NCI-H2196 (cell line): ENCODE data around the gene RAB1A.
A peak's percentile ranks its signal among the peaks of the same experiment; 100 is the strongest.

Experiments used
- DNase-seq: peaks from one replicate; lab custom pipeline; 2025; ENCODE audit not compliant: unreplicated experiment; lab: John Stamatoyannopoulos, UW

Gene RAB1A

DNA sequence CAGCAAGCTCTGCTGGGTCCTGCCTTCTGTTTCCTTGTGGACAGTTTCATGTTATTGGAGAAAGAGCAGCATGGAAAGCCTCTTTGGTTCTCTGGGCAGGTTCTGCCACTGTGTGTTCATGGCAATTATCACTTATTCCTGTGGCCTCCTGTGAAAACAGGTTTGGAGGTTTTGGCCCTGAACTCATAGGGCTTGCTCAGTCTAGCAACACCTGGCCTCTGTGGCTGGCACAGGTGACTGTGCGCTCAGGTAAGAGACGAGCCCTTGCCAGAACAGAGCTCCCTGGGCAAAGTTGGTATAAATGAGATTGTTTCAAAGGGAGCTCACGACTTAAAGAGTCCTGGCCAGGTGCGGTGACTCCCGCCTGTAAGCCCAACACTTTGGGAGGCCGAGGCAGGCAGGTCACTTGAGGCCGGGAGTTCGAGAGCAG is 68.0 kb downstream of the RAB1A start:
- peak; percentile 12 for DNase-seq

DNA sequence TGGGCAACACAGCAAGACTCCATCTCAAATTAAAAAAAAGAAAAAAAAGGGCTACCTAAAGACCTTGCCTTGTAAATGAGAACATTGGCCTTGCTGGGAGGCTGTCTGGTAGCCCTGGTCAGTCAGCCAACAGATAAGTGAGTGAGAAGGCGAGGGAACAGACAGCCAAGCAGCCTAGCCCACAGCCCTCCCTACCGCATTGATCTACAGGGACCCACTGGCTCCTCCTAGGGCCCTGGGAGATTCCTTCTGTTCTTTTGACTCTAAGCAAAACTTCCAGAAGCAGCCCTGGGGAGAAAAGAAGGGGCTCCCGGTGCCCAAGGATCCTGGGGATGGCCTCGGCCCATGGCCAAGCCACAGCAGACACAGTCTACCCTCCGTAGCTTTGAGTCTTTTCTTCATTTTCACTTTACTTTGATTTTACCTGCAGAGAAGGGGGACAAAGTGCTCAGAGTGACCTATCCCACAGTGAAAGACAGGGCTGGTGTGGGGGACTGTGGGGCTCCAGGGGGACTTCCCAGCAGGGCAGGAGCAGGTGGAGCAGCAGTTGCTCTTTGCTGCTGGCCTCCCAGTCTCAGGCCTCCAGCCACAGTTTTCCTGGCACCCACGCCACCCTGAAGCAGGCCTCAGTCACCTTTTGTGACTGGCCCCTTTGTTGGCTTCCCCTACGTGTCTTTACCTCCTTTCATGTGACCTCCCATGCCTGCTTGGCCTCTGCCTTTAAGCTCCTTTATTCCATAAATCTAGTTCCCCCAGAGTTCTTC is 68.6 kb downstream of the RAB1A start:
- DNase-seq, result no peak

DNA sequence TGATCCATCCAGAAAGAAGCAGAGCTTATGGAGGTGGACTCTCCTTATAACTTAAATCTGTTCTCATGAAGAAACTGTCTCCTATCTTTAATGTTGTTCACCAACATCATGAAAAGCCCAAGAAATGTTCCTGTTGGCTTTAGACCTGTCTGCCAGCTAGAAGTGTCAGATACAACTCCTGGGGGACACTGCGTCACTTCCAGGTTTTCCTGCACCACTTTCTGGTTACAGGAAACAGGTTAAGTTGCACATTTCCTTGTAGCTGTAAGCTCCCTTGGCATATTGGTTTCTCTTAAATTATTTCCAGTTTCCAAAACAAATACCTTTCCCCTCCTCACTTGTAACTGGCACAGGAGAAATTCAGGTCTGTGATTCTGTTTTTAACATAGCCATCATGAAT is 70.8 kb downstream of the RAB1A start:
- no peak for DNase-seq

DNA sequence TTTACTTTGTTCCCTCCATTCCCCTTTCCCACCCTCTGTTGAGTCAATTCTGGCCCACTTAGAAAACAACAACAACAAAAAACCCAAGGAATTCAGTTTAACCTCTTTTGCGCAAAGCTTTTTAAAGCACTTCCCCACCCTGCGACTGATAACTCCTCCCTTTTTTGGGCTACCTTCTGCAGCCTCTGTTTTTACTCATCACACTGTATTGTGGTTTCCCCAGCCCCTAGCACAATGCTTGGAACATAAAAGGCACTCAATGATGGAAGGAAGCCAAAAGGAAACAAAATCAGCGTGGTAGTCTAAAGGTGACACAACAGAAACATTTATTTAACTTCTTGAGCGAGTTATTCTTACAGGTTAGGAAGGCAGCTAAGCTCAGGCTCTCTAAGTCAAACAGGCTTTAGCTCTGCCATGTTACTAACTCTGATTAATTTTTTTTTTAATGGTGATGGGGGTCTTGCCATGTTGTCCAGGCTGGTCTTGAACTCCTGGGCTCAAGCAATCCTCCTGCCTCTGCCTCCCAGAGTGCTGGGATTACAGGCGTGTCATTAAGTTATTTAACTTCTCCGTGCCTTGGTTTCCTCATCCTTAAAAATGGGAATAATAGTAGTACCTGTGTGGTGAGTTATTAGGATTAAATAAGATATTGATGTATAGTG is 72.4 kb downstream of the RAB1A start:
- peak; percentile 25 for DNase-seq

DNA sequence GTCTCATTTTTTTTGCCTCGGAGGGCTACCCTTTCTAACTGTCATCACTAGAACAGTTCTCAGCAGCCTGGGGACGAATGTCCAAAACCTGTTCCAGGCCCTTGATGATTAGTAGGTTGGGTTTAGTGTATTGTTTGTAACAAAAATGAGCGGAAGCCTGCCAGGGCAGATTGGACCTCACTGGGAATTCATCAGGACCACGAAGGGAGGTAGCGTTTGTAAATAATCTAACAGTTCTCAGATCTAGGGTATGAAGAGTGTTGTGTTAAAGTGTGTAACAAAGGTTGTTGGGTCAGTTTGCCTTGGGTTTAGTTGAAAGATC is 72.9 kb downstream of the RAB1A start:
- DNase-seq, result no peak

DNA sequence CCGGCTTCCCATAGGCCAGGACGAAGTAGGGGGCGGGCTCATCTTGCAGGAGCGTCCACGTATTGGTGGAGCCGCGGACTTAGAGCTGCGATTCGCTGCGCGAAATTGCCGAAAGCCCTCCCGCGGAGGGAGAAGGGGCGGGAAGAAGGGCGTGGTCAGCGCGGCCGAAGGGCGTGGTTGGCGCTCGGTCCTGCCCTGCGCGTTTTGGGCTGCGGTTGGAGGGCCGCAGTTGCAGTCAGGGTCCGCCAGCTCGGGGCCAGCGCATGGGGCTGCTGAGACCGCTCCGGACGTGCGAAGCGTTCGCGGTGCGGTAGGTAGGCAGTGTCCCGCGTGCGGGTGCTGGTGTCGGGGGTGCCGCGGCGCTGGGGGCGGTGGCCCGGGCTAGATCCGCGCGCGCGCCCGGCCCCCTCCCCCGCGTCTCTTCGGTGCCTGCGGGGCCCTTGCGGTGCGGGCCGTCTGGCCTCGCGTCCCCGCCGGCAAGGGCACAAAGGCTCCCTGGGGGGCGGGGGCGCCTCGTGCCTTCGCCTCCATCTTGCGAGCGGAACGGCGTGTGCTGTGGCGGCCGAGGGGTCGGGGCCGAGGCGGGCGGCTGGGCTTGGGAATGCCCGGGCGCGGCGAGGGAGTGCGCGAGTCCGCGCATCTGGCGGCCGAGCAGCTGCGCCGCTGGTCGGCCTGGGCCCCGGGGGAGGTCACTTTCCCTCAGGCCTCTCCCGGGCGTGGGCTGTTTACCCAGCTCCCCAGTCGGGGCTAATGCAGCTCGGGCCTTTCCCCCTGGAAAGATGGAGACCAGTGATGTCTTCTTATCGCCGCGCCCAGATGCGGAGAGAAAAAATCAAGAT is 73.5 kb downstream of the RAB1A start, which contains the start of gene CEP68:
CEP68 (plus strand) TSS at position 202 of the 839 bp plus-strand sequence. CDS start 13,029 bp downstream, outside the sequence.
- DNase-seq, result peak; percentile 89

DNA sequence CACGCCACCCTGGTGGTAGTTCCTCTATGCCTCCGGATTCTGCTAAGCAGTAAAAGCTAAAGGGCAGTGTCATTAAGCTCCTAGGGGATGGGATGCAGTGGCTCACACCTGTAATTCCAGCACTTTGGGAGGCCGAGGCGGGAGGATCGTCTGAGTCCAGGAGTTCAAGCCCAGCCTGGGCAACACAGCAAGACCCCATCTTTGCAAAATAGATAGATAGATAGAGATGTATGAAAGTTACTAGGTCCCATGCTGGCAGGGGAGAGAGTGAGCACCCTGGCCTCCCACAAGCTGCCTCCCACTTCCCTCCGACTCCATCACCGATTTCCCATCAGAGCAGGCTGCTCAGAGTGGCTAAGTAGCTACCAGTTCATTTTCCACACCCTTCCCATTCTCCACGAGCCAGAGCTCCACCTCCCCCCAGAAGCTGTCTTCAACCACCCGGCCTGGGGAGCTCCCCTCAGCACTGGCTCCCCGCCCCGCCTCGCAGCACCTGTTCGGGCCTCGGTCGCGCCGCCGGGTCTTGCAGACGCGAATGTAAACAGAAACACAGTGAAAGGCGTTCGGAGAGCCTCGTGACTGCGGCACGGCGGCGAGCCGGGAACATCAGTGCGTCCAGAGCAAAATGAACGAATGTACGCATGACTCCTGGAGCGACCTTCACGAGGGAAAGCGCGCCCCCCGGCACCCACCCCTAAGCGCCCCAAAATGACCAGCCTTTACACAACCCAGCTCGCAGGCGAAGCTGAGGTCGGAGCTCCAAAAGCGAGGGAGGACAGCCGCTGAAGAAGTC is 74.3 kb downstream of the RAB1A start:
- peak; percentile 48 for DNase-seq

DNA sequence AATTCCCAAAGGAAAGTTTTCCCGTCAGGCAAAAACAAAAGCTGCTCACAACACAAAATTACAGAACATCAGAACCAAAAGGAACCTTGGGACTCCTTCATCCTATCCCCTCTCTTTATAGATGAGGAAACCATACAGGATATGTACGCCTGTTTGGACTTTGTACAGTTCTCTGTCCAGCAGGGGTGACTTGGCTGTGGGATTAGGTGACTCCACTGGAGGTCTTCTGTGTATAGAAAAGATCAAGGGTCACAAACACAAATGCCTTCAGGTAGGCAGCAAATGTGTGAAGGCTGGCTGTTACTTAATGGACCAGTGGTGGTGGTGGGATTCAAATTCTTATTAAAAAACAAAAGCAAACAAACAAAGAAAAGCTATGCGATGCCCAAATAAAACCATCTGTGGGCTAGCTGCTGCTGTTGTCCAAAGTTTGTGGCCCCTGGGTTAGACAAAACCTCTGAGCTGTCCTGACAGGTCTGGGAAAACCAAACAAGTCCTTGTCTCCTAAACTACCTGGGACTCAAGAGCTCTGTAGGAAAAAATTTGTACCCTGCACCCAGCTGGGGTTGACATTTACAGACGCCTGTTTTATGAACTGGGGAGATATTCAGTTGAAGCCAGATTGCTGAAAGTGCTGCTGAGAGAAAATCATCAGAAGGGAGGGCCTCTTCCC is 75.0 kb downstream of the RAB1A start:
- no peak for DNase-seq

DNA sequence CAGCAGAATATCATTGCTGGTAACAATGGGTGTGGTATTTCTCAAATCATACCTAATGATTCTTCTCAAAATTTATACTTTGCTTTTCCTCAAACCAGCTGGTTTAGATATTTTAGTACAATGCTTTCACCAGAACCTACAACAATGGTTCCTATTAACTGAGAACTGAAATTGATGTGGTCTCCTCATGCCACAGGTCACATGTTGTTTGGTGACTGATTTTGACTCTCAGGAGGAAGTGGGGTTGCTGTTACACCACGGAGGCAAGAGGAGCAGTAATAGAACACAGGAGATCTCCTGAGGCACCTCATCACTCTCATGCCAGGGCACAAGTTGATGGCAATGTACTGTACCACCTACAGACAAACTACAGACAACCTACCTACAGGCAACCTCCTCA is 76.7 kb downstream of the RAB1A start:
- DNase-seq, result no peak

DNA sequence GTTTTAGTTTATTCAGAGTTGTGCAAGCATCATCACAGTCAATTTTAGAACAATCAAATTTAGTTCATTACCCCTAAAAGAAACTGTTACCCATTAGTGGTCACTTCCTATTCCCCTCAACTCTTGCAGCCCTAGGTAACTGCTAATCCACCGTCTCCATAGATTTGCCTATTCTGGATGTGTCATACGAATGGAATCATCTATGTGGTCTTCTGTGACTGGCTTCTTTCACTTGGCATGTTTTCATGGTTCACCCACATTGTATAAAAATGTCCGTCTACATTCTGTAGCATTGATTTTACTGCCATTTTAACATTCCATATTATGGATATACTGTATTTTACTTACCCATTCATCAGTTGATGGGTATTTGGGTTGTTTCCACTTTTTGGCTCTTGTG is 79.0 kb downstream of the RAB1A start:
- no peak for DNase-seq

DNA sequence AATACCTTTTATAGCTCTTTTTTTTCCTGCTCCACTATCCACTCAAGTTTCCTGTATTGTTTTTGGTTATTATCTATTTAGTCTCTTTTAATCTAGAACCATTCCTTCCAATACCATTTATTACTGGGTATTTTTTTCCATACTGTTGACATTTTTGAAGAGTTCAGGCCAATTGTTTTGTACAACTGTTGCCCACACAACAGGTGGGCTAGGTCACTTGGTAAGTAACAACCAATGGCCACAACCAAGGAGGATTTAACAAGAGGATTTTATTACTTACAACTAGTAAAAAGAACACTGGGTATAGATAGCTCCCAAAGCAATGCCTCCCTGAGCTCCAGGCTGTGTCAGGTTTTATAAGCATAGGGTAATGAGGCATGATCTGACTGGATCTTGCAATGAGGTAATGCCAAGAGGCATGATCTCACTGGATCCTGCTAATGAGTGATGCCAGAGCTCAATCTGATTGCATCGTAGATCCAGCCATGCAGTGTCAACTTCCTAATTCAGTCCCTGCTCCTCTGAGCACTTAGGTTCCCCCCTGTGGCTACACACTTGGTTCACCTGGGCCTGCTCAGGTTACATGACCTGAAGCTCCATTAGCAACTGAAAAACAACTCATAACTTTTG is 80.8 kb downstream of the RAB1A start:
- no peak for DNase-seq

DNA sequence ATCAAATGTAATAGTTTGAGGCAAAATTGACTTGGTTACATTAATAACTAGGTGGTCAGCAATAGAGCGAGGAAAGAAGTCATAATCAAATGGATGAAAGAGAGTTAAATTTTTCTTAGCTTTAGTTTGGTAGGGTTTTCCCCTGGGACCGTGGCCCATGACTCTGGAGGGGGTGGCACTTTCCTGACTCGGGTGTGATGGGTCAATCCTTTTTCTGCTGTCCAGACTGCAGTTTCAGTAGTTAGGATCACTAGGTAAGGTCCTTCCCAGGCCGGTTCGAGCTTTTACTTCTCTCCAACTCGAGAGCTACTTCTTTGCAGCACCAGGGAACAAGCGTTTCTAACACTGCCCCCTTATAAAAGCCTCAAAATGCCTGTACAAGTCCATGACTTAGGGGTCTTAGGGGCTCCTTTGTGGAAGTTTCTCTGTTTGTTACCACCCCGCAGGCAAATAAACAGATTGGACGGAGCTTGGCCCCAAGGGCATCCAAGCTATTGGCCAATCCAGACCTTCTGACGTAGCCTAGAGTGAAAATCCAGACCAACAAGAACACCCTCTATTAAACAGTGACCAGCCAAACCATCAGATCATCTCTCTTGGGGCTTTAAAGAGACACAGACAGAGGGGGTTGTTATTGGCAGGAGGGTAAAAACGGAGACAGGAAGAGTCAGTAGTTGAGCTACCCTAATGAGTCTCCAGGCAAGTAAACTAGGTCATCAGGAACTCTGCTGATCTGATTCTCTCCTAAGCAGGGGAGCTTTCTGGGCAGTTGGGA is 83.1 kb downstream of the RAB1A start:
- no peak for DNase-seq

DNA sequence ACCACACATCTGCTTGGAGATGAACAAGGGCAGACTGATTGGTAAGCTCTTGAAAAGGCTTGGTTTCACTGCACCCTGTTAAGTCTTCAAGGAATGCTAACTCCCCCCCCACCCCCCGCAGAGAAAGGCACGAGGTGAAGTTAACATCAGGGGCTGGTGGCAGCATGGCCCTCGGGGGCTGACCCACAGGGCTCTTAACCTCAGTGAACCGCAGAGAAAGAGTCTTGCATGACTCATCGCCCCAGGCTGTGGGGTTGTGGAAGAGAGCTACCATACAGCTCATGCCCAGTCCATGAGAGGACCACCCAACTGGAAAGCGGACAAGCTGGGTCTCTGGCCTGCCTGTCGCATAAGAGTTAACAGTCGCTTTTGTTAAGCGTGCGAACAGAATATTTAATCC is 84.3 kb downstream of the RAB1A start:
- DNase-seq, result no peak

DNA sequence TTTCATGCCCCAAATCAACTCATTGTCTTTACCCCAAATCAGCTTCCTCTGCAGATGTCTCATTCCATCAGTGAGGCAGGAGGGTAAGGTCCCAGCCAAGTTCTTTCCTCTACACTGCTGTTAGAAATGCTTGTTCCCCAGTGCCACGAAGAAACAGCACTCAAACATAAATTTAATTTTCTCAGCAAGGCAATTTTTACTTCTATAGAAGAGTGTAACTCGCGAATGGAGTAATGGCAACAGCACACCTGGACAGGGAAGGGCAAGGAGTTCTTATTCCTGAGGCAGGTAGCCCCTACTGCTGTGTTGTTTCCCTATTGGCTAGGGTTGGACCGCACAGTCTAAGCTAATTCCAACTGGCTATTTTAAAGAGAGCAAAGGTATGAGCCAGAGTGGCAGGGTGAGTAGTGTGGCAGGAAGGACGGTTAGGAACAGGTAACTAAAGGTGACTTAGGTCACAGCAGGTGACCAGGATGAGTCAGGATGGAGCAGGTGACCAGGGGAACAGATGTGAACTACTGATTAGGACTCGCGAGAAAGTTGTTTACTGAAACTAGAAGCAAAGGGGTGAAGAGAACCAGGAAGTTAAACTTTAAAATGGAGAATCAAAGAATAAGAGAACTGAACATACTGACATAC is 85.7 kb downstream of the RAB1A start:
- DNase-seq, result no peak

DNA sequence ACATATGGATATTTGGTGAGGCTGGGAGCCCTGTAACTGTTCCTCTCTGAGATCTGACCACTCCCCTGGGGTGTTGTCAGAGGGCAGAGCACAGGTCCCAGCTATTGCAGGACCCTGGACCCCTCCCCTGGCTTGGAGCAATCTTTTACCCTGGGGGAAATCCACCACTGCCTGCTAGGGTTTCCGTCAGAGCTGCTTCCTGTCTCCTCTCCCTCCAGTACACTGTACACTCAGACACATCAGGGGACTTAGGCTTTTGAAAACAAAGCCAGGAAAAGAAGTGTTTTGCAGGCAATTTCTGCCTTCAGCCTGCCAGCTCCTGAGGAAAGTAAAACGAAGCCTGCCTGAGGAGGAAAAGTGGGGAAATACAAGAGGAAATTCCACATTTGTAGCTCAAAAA is 86.9 kb downstream of the RAB1A start:
- DNase-seq, result no peak

DNA sequence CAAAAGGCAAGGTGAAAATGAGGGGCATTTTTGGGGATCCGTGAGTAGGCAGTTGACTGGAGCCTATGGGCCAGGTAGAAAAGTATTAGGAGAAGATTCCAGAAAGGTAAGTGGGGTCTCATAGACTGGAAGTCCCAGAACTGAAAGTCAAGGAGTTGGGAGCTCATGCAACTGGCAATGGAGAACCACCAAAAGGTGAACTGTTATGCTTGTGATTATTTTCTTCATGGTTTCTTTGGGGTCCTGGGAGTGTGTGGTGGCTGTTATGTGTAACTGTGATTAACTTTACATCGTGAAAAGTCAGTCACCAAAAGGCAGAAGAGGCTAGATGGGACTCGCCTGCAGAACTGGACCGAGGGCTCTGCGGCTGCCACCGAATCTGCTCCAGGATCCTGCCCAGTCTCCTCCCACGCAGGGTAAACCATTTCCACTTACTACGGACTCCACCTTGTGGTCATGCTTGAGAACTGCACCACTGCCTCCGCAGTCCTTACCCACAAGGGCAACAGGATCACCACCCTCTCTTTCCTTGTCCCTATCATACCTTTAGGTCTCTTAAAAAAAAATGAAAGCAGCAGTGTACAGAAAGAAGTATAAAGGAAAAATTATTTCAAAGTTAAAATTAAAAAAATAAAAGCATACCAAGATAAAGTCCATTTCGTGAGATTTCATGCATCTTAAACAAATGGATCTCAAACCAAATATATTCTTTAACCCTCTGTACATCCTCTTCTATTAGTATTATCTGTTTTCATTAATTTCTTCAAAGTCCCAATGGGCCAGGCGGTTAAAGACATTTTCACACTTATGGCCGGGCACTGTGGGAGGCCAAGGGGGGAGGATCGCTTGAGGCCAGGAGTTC is 89.3 kb downstream of the RAB1A start:
- peak; percentile 65 for DNase-seq

DNA sequence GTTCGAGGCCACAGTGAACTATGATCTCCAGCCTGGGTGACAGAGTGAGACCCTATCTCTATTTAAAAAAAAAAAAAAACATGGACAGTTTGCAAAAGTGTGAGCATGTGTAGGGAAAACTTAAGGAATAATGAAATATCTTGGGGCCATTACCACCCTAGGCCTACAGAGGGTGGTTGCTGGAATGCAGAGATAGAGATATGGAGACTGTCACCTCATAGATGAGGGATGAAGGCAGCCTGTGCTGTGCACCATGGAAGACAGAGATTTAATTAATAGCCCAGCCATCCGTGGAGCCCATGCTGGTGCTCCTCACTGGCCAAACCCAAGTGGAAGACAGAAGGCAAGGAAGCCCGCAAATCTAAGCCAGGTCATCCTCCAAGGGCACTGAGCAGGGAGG is 90.3 kb downstream of the RAB1A start:
- no peak for DNase-seq

DNA sequence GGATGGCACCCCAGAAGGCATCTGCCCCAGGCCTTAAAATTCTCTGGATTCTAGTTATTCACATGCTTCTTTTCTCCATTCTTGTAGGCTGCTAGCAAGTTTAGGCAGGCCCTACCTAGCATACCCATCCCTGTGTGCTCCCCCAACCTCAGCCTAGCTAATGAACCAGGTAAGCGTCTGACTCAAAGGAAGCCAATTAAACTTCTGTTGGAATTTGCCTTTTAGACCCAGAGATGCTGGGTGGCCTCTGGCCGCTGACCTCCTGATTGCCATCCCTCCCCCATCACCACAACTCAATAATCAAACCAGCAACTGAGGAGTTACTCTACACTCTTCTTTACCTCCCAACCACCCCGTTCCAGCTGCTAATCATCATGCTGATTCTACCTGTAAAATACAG is 92.7 kb downstream of the RAB1A start:
- DNase-seq, result no peak
